ENCODE measurements around the gene TSSC4.

GRCh38 chr11:2452321-2453012 lies 51.9 kb downstream of the TSSC4 start:
- TF ChIP-seq CTCF (IDR thresholded peaks at IDR 0.05; ENCODE audit: insufficient read depth, low read depth, low read length) (no peak), EZH2 (IDR thresholded peaks at IDR 0.05; ENCODE audit: insufficient read depth, low read length) (no peak)
